MCF 10A (cell line): ENCODE data around the gene C1QL2. TPM values are rescaled to one million over a fixed set of nuclear protein-coding genes. Genes with fewer than 3 reads are reported as not detected.
A peak's percentile ranks its signal among the peaks of the same experiment; 100 is the strongest.

ENCODE experiments used
- BruUV-seq: library from RNA; stranded (reverse); fragments of 400-500 nt; replicated peaks from 2 replicates; lab custom pipeline; 2021; lab: Mats Ljungman, UMichigan
- CTCF ChIA-PET: fragments of 300-600 bp; sonication (Branson Sonifier 250); formaldehyde crosslinking; extraction: SDS; loops from one replicate; lab custom pipeline; 2021; ENCODE audit warnings: antibody characterized with exemption, inconsistent platforms; lab: Yijun Ruan, JAX
- POLR2A ChIA-PET: fragments of 300-600, 350-650 bp; sonication (Branson Sonifier 250); formaldehyde crosslinking; extraction: SDS; loops from one replicate; lab custom pipeline; 2020; ENCODE audit warnings: antibody characterized with exemption, inconsistent platforms; lab: Yijun Ruan, JAX
- DNase-seq: peaks from one replicate; pipeline ENCODE4 v3.0.0-alpha.2; 2018; ENCODE audit not compliant: unreplicated experiment
- H3K27ac Mint-ChIP-seq: one replicate; pipeline ENCODE4 v1.8.0; 2022; ENCODE audit warnings: mild to moderate bottlenecking, low read depth, mixed read lengths; ENCODE audit not compliant: unreplicated experiment
- H3K27me3 Mint-ChIP-seq: one replicate; pipeline ENCODE4 v1.8.0; 2022; ENCODE audit warnings: mixed read lengths; ENCODE audit not compliant: insufficient read depth, unreplicated experiment
- H3K36me3 Mint-ChIP-seq: one replicate; pipeline ENCODE4 v1.8.0; 2022; ENCODE audit warnings: mild to moderate bottlenecking, moderate library complexity, mixed read lengths; ENCODE audit not compliant: insufficient read depth, unreplicated experiment
- H3K4me1 Mint-ChIP-seq: one replicate; pipeline ENCODE4 v1.8.0; 2022; ENCODE audit warnings: mixed read lengths; ENCODE audit not compliant: insufficient read depth, unreplicated experiment
- H3K4me3 Mint-ChIP-seq: one replicate; pipeline ENCODE4 v1.8.0; 2022; ENCODE audit warnings: mild to moderate bottlenecking, moderate library complexity, mixed read lengths; ENCODE audit not compliant: unreplicated experiment
- H3K9me3 Mint-ChIP-seq: one replicate; pipeline ENCODE4 v1.8.0; 2022; ENCODE audit warnings: mixed read lengths; ENCODE audit not compliant: unreplicated experiment
- intact Hi-C: fragments of 100-400 bp; cut with micrococcal nuclease; formaldehyde crosslinking; loops from 2 replicates; pipeline ENCODE4 v1.14.1; 2022
- total RNA-seq: library from RNA; stranded (reverse); gene quantifications from 2 replicates; pipeline ENCODE4 v1.2.3, GENCODE V29; 2022
- TF ChIP-seq, protein P1 (sequence below): fragments of 200-600 bp; IDR thresholded peaks from one replicate; pipeline ENCODE4 v1.8.0; 2022; ENCODE audit warnings: antibody characterized with exemption, mild to moderate bottlenecking; ENCODE audit not compliant: unreplicated experiment

The C1QL2 gene
- total RNA-seq, 1 experiment from 2014 or later = not detected

GRCh38 chr2:119106301-119106897, 52.2 kb downstream of the C1QL2 start:
- H3K27ac Mint-ChIP-seq = no peak overlapping the region
- no peaks in the 10 kb centered on the region for H3K36me3 Mint-ChIP-seq
- intact Hi-C loops = no loop called here
- peak; percentile 69 for DNase-seq
- POLR2A ChIA-PET = no interaction called here
- BruUV-seq = no TSS peak
- H3K4me3 Mint-ChIP-seq = no peak overlapping the region
- no peaks in the 10 kb centered on the region for H3K4me1 Mint-ChIP-seq
- CTCF ChIA-PET = interaction anchor here (0.9 to 1.2 kb wide), 3 partner anchors 19 to 63 kb away, joined by 3 to 5 read pairs (median 4); no protein-coding TSS in a partner anchor
- H3K27me3 Mint-ChIP-seq = peaks cover 21% of the 10 kb centered on the region
- peaks cover 21% of the 10 kb centered on the region for H3K9me3 Mint-ChIP-seq
- TF ChIP-seq, protein P1, sequence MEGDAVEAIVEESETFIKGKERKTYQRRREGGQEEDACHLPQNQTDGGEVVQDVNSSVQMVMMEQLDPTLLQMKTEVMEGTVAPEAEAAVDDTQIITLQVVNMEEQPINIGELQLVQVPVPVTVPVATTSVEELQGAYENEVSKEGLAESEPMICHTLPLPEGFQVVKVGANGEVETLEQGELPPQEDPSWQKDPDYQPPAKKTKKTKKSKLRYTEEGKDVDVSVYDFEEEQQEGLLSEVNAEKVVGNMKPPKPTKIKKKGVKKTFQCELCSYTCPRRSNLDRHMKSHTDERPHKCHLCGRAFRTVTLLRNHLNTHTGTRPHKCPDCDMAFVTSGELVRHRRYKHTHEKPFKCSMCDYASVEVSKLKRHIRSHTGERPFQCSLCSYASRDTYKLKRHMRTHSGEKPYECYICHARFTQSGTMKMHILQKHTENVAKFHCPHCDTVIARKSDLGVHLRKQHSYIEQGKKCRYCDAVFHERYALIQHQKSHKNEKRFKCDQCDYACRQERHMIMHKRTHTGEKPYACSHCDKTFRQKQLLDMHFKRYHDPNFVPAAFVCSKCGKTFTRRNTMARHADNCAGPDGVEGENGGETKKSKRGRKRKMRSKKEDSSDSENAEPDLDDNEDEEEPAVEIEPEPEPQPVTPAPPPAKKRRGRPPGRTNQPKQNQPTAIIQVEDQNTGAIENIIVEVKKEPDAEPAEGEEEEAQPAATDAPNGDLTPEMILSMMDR = no peak

Other genes starting within 250 kb of the C1QL2 start
- gene MARCO, start 216.6 kb downstream of the C1QL2 start, total RNA-seq = 1.5 and 2.4 TPM in 2 replicates
- gene STEAP3, start 65.1 kb upstream of the C1QL2 start, total RNA-seq = 23.8 and 25.0 TPM in 2 replicates
- 9.7 and 9.8 TPM in 2 replicates for gene C2orf76, start 208.1 kb upstream of the C1QL2 start, total RNA-seq
- 76.8 and 104 TPM in 2 replicates for gene DBI, start 208.2 kb upstream of the C1QL2 start, total RNA-seq